K562 (cell line): ENCODE measurements around the gene TMEM107. TPM values are rescaled to one million over a fixed set of nuclear protein-coding genes. Genes with fewer than 3 reads are reported as not detected.

ENCODE experiments used
- ATAC-seq: fragments of 200-7000 bp; cut with Tn5 transposase; 3 replicates; pipeline ENCODE4 v1.9.1; 2020; ENCODE audit warnings: moderate library complexity
- BruUV-seq: library from RNA; stranded (reverse); fragments of 400-500 nt; replicated peaks from 2 replicates; lab custom pipeline; 2021; lab: Mats Ljungman, UMichigan
- CTCF ChIA-PET: fragments of 300-600 bp; formaldehyde crosslinking; extraction: SDS; loops from one replicate; lab custom pipeline; 2021; ENCODE audit warnings: low intra/inter-chr PET ratio; lab: Yijun Ruan, JAX
- POLR2A ChIA-PET: fragments of 300-600, 350-650 bp; sonication (Branson Sonifier 250); formaldehyde crosslinking; extraction: SDS; loops from one replicate; lab custom pipeline; 2021; ENCODE audit warnings: antibody characterized with exemption, inconsistent platforms; lab: Yijun Ruan, JAX
- DNase-seq, 4 experiments: peaks; one replicate each; pipeline versions ENCODE4 v3.0.0 to v3.0.0-alpha.2; 2011 to 2018; ENCODE audit warnings: low spot score in 3 of 4, mixed read lengths in 3 of 4; ENCODE audit errors: extremely low read depth in 1 of 4
- FAIRE-seq: peaks from 2 replicates; lab custom pipeline; 2011; peaks lifted over from hg19 to GRCh38; lab: Jason Lieb, UNC
- H2AFZ ChIP-seq: 2 replicates; pipeline ENCODE4 v1.6.0; 2011; ENCODE audit warnings: low read depth, low read length, control low read depth, inconsistent platforms
- H3K27ac ChIP-seq: fragments of 200-600 bp; 3 replicates; pipeline ENCODE4 v1.8.0; 2011; ENCODE audit warnings: low read depth, mild to moderate bottlenecking, control low read depth, inconsistent platforms, low read length, moderate library complexity, mixed read lengths; ENCODE audit errors: extremely low read depth
- H3K27me3 ChIP-seq, 2 experiments: fragments of 300-600 bp in 1 of 2; 2 replicates in 1 of 2; 3 replicates in 1 of 2; pipeline versions ENCODE4 v1.6.0 to v1.8.0; 2011; ENCODE audit warnings: inconsistent platforms in 2 of 2, low read length in 2 of 2, mild to moderate bottlenecking in 1 of 2, mixed read lengths in 1 of 2, moderate library complexity in 1 of 2; ENCODE audit not compliant: control insufficient read depth in 2 of 2, insufficient read depth in 2 of 2
- H3K36me3 ChIP-seq: fragments of 300-600 bp; 3 replicates; pipeline ENCODE4 v1.8.0; 2011; ENCODE audit warnings: mild to moderate bottlenecking, low read length, inconsistent platforms; ENCODE audit not compliant: control insufficient read depth, insufficient read depth
- H3K4me1 ChIP-seq, 2 experiments: fragments of 200-600 bp in 1 of 2; replicated peaks in 1 of 2; 2 replicates in 1 of 2; 3 replicates in 1 of 2; pipeline versions ENCODE4 v1.5.1 to v1.8.0; 2011; ENCODE audit warnings: inconsistent platforms in 2 of 2, low read length in 2 of 2, mild to moderate bottlenecking in 1 of 2, mixed read lengths in 1 of 2, moderate library complexity in 1 of 2; ENCODE audit not compliant: control insufficient read depth in 2 of 2, insufficient read depth in 2 of 2
- H3K4me2 ChIP-seq: 2 replicates; pipeline ENCODE4 v1.6.1; 2011; ENCODE audit warnings: low read length, control low read depth, inconsistent platforms, mixed read lengths; ENCODE audit not compliant: insufficient read depth
- H3K4me3 ChIP-seq: fragments of 200-600 bp; sonication (generic), shearing (Covaris generic); 2 replicates; pipeline ENCODE4 v1.5.1; 2016; ENCODE audit warnings: control low read depth, inconsistent platforms
- H3K79me2 ChIP-seq: fragments of 200-600 bp; 3 replicates; pipeline ENCODE4 v1.8.0; 2011; ENCODE audit warnings: low read length, inconsistent platforms; ENCODE audit not compliant: control insufficient read depth, insufficient read depth
- H3K9ac ChIP-seq, 2 experiments: 2 replicates each; pipeline versions ENCODE4 v1.6.0 to v1.6.1; 2011; ENCODE audit warnings: low read depth in 2 of 2, low read length in 2 of 2, control low read depth in 1 of 2, inconsistent platforms in 1 of 2, mild to moderate bottlenecking in 1 of 2, mixed read lengths in 1 of 2; ENCODE audit not compliant: insufficient read depth in 1 of 2
- H3K9me1 ChIP-seq: one replicate; pipeline ENCODE4 v1.6.0; 2011; ENCODE audit warnings: inconsistent platforms, mild to moderate bottlenecking, low read length, moderate library complexity; ENCODE audit not compliant: control insufficient read depth, insufficient read depth
- H3K9me3 ChIP-seq: replicated peaks from 2 replicates; pipeline ENCODE4 v1.5.1; 2011; ENCODE audit warnings: low read depth, low read length, inconsistent platforms; ENCODE audit not compliant: control insufficient read depth, insufficient read depth
- H4K20me1 ChIP-seq: replicated peaks from 2 replicates; pipeline ENCODE4 v1.6.1; 2011; ENCODE audit warnings: low read length, inconsistent platforms, mixed read lengths; ENCODE audit not compliant: control insufficient read depth, insufficient read depth
- POLR2G ChIP-seq: fragments of 200-400 bp; formaldehyde crosslinking; IDR thresholded peaks from 2 replicates; pipeline ENCODE4 v1.6.1; 2017; ENCODE audit warnings: low read depth, mild to moderate bottlenecking, antibody characterized with exemption, low read length, moderate library complexity
- RBFOX2 ChIP-seq: fragments of 200-400 bp; formaldehyde crosslinking; IDR thresholded peaks from 2 replicates; pipeline ENCODE4 v1.6.1; 2017; ENCODE audit warnings: low read depth, mild to moderate bottlenecking, low read length, moderate library complexity
- WGBS: fragments of 100-300 bp; shearing (Covaris generic); methylation state at CpG from one replicate; pipeline ENCODE4 v1.1.6; 2016; ENCODE audit warnings: low coverage, mixed read lengths; ENCODE audit not compliant: insufficient coverage; ENCODE audit errors: missing lambda C conversion rate; 5-methylcytosine and 5-hydroxymethylcytosine counted together
- in situ Hi-C: fragments of 300-500 bp; cut with MboI; formaldehyde crosslinking; loops from 4 replicates; pipeline ENCODE4 v1.15.0; 2018; ENCODE audit warnings: inconsistent platforms, mixed read lengths
- intact Hi-C: fragments of 100-400 bp; cut with micrococcal nuclease; formaldehyde crosslinking; loops from 2 replicates; pipeline ENCODE4 v1.14.2; 2022
- polyA plus RNA-seq, 8 experiments: library from polyadenylated mRNA; depleted of rRNA in 4 of 8; stranded (reverse) in 5 of 8; unstranded in 3 of 8; fragments of >200 nt; fragmentation: Nextera tagmentation in 2 of 8; fragmentation: Illumina TruSeq in 1 of 8; extraction: Ambion mirVana in 2 of 8; extraction: Trizol in 1 of 8; gene quantifications; 2 replicates each; pipeline versions ENCODE4 v1.2.1 to v1.2.3, GENCODE V29; 2011 to 2014; ENCODE audit warnings: inconsistent platforms in 1 of 8, missing spikeins in 1 of 8
- total RNA-seq, 7 experiments: library from RNA; depleted of rRNA in 6 of 7; stranded (reverse); fragments of >200 nt in 6 of 7; fragmentation: Illumina TruSeq in 2 of 7; extraction: Trizol in 2 of 7; gene quantifications; 2 replicates each; pipeline versions ENCODE4 v1.2.1 to v1.2.3, GENCODE V29; 2011 to 2021; ENCODE audit warnings: low replicate concordance in 1 of 7

Gene TMEM107
- total and polyA plus RNA-seq, 9 of the 15 experiments (the other 6 are each of a cell fraction or from before 2014, with no cell fraction given), result 7.1 to 26.2 (median 16.9) TPM

DNA sequence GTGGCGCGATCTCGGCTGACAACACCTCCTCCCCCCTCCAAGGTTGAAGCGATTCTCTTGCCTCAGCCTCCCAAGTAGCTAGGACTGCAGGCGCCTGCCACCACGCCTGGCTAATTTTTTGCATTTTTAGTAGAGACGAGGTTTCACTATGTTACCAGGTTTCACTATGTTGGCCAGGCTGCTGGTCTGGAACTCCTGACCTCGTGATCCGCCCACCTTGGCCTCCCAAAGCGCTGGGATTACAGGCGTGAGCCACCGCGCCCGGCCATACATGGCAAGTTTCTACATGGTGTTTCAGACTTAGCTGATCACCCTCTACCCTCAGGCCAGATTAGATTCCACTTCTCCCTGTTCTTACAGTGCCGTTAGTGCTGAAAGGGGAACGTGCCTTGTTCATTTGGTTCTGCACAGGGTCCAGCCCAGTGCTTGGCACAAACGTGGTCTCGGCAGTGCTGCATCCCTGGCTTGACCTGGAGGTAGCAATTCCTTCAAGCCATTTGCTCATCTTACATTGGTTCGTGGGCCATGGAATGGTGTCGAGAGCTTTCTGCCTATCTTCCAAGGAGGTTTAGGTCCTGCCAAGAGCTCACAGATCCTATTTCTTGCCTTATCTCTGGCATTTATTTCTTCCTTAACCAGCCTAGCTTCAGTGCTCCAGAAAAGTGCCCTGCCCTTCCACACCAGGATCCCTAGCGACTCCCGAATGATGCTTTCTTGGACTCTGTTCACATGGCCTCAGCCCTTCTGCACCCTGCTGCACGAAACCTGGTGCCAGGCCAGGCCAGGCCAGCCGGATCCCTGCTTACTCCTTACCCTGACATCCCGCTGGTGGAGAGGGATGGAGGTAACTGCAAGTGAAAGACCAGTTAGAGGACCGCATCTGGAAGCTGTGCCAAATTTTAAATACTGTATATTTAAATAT, 49.0 kb upstream of the TMEM107 start:
- CTCF ChIA-PET, result no interaction called here
- H3K9ac ChIP-seq, result peak overlapping the region in 1 of 2 experiments; percentile 11; a peak in 1 of 4 replicates
- H3K9me3 ChIP-seq, result no peaks in the 10 kb centered on the region
- intact Hi-C loops, result loop anchor here (10.0 kb wide), 1 partner anchor 160 kb away; the partner anchor contains the start of gene RPL26
- H3K9me1 ChIP-seq, result no peaks in the 10 kb centered on the region
- BruUV-seq, result no TSS peak
- no peak for DNase-seq
- no peak for FAIRE-seq
- H2AFZ ChIP-seq, result no peak overlapping the region
- ATAC-seq, result no peak
- H3K4me2 ChIP-seq, result 0 out of 2 replicates have a peak overlapping the region, but pooled peaks have one; percentile 18
- 0 out of 2 replicates have a peak, but pooled peaks have one; percentile 14 for TF ChIP-seq POLR2G
- no peak for TF ChIP-seq RBFOX2
- TF ChIP-seq, all 486 proteins: peak for 1
- peaks cover 32% of the 10 kb centered on the region; the same call in 2 of the 3 replicates for H3K36me3 ChIP-seq
- H3K4me1 ChIP-seq, result peaks cover 20 to 21% of the 10 kb centered on the region in 2 experiments; a peak in 4 of 5 replicates
- peaks cover 5% of the 10 kb centered on the region for H4K20me1 ChIP-seq
- H3K27me3 ChIP-seq, result no peaks in the 10 kb centered on the region
- POLR2A ChIA-PET, result interaction anchor here (0.6 to 7.5 kb wide), 5 partner anchors 14 to 70 kb away, joined by 3 to 89 read pairs (median 3); partner anchors contain the start of genes AURKB and SLC25A35
- in situ Hi-C loops, result loop anchor here (5.0 kb wide), 1 partner anchor 103 kb away; the partner anchor contains the start of gene HES7
- H3K27ac ChIP-seq, result no peak overlapping the region; the same call in 2 of the 3 replicates
- H3K4me3 ChIP-seq, result no peak overlapping the region
- WGBS, result 85% methylated on average over 19 of the region's 26 CpGs
- H3K79me2 ChIP-seq, result no peaks in the 10 kb centered on the region
